Coronary artery (tissue), 2 donors: ENCODE results near the gene KRTAP2-3.

Experiments used
- DNase-seq: peaks from one replicate; pipeline ENCODE4 v3.0.0-alpha.2; 2017; ENCODE audit warnings: low spot score
- H3K27ac ChIP-seq, 2 donors: fragments of 200-600 bp; sonication (generic); one replicate each; pipeline ENCODE4 v1.5.1; 2016 to 2019
- H3K4me3 ChIP-seq: fragments of 200-600 bp; sonication (generic); 2 replicates; pipeline ENCODE4 v1.5.1; 2016; ENCODE audit warnings: mild to moderate bottlenecking, moderate library complexity
- CTCF ChIP-seq: fragments of 200-600 bp; sonication (generic); IDR thresholded peaks from one replicate; pipeline ENCODE4 v1.5.1; 2019; ENCODE audit warnings: antibody characterized with exemption

Gene KRTAP2-3

GRCh38 chr17:41009301-41009760, 50.6 kb downstream of the KRTAP2-3 start:
- TF ChIP-seq CTCF = no peak
- DNase-seq = no peak
- Histone ChIP-seq H3K27ac (no peak overlapping the region), H3K4me3 (no peak overlapping the region)
